GM21576 (cell line): Measurements from ENCODE around the gene PROSER2.

Experiments used
- ATAC-seq: cut with Tn5 transposase; IDR thresholded peaks from one replicate; pipeline ENCODE4 v1.9.1; 2021; ENCODE audit warnings: mild to moderate bottlenecking, moderate library complexity; ENCODE audit not compliant: unreplicated experiment

PROSER2 gene

DNA sequence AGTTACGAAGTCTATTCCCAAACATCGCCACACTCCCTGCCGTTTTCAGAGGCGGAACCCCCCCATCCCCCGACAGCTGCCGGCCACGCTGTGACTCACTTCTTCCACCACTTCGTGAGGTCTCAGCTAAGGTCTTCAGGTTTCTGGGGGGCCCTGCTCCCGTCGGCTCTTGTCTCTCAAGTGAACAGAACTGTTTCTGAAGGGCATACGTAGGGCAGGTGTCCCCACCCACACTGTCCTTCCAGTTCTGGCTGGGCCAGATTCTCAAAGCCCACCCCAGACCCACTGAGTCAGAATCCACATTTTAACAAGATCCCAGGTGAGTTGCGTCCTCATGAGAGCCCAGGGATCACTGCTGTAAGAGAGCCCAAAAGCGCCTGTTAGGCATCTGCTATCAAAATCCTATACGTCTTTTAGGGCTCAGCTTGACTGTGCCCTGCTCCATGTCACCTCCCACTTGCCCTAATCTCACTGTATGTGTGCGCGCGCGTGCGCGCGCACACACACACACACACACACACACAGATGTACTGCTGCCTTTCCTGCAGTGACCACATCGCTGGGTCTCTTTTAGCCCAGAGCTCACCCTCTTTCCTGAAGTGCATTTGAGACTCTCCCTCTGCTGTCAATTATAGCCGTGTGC, 78.8 kb downstream of the PROSER2 start:
- no peak for ATAC-seq

DNA sequence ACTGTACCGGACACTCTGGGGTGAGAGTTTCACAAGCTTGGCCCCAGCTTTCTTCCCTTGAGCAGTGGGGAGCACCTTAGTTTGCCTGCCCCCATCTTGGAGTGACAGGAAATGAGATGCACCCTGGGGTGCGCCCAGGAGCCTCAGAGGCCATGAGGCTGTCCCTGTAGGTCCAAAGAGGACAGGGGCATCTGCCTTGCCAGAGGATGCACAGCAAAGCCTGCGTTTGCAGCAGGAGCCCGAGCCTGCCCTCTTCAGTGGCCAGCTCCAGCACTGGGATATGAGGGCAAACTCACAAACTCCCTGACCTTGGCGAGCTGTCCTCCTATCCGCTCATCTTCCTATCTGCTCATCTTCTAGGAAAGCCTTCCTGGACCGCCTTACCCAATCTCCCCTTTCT, 79.5 kb downstream of the PROSER2 start:
- ATAC-seq: no peak

DNA sequence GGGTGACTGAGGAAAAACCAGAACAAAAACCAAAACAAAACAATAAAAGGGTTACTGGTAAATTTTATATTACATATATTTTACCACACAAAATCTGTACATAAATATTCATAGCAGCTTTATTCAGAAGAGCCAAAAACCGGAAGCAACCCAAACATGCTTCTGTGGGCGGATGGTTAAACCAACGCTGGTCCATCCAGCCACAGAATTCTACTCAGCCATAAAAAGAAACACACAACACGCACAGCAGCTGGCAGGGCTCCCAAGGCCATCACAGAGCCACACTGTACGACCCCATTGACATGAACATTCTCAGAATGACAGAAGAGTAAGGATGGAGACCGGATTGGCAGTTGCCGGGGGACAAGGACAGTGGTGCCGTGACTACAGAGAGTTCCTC, 83.6 kb downstream of the PROSER2 start:
- no peak for ATAC-seq

DNA sequence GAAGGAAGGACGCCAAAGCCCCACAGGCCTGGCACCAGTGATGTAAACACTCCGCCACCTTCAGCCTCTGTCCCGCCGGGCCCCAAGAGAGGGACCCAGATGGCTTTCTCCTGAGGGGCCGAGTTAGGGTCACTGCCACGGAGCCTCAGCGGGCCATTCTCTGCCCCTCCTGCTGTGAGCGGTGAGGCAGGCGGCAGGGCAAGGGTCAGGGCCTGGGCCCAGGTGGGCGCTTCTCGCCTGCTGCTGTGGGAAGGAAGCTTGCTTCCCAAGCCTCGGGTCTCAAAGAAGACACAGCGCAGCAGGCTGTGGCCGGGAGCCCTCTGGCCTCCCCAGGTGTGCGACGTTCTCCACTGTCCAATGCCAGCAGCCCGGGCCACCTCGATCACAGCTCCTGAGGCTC, 84.8 kb downstream of the PROSER2 start:
- ATAC-seq: no peak

DNA sequence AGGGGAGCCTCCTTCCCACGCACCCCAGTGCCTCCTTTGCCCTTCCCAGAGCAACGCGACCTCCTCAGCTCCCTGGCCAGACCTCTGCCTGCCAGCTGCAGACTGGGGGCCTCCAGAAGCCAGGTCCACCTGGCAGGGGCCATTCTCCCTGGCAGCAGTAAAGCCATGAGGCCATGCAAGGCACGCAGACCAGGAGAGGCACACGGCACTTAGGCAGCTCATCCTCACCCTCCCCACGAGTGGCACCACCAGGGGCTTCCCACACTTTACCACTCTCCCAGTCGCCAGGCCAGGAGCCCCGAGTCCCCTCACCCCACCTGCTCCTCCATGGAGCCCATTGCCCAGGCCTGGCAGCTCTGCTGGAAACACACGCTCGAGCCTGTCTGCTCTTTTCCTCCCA, 85.4 kb downstream of the PROSER2 start:
- no peak for ATAC-seq

DNA sequence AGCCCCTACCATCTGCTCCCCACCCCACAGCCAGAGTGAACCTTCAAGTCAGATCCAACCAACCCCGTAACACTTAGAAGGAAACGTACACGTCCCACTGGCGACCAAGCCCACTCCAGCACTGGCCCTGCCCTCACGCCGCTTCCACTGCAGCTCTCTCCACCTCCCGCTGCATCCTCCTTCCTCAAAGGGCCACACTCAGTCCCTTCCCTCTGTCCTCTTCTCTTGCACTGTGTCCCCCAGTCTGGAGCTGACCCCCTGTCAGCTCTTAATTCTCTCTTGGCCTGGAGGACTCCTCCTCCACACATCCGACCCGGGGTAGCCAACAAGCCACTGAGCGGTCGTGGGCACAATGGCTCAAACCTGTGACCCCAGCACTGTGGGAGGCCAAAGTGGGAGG, 85.8 kb downstream of the PROSER2 start:
- no peak for ATAC-seq

DNA sequence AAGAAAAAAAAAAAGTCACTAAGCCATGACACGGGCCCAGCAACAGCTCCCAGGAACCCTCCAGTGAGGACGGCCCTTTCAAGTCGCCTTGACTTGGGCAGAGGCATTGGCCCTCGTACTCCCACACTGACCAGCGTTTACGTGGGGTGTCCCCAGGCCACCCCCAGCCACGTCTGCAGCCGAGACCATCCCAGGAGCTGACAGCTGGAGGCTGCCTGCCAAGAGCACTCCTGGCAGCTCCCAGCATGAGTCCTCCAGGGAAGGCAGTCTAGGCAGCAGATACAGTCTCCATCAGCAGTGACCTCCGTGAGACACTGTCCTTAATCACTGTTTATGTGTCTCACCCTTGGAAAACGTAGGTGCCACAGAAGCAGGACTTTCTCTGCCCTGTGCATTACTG, 86.5 kb downstream of the PROSER2 start:
- no peak for ATAC-seq

DNA sequence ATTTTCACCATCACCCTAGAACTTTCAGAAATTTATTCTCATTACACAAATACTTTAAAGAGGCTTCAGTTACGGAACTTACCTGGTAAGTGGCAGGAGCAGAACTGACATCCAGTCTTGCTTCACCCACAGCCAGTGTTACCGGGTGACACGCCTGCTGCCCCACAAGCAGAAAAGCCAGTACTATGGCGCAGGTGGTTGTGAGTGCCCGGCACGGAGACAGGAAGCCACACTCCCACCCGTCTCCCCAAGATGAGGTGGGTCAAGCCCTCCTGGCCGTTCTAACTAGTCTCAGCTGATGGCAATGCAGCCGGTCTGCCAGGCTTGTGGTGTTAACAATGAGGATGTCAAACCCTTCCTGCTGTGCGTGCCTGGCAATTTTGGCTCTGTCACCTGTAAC, 86.9 kb downstream of the PROSER2 start:
- no peak for ATAC-seq

DNA sequence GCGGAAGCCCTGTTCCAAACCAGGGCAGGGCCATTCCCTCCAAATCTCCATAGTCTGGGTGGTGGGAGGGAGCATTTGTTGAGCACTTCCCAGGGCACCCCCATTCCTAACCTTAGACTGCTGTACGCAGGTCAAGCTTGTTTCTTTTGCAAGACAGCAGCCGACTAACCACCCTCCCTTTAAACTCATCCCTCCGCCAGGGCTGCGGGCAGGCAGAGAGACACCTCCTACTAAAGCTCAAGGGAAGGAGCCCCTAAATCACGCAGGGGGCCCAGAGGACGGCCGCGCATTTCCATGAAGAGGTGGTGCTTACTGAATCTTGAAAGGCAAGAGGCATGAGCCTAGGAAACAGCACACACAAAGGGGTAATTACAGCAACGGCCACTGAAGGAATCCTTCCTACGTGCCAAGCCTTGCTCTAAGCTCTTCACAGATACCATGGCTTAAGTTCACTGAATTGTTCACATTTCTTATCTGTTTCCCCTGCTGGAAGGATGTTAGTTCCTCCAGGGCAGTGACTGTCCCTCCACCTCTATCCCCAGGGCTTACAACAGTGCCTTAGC, 90.0 kb downstream of the PROSER2 start:
- no peak for ATAC-seq

DNA sequence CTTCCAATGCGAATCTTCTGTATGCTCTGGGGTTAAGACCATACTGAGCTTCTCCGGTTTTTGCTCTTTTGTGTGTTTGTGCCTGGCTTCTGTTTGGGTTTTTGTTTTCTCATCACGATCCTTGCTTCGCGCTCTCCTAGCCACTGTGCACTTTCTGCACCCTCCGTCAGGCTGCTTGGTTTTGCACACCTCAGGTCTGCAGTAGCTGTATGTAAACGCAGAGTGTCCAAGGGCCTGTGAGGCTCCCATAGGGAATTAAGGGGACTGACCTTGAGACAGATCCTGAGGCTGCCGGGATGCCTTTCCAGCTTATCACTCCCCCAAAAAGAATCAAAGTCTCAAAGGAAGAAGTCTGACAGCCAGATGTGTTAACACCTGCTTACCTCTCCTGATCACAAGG, 95.2 kb downstream of the PROSER2 start:
- ATAC-seq: no peak

DNA sequence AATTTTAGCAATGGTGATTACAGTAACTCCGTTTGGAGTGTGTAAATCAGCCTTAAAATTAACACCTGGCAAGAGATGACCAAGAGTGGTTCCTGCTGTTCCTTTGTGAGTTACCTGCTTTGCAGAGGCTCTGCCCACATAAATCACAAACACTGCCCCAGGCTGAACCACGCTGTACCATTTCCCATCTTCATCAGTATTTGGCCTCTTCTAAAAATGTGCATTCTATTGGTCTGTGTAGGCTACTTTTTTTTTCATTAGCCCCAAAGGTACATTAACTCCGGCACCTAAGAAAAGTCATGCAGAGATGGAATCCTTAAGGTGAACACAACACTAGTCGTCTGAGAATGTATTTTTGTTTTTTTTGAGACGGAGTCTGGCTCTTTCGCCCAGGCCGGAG, 96.1 kb downstream of the PROSER2 start:
- no peak for ATAC-seq
